Uterus (tissue), 2 donors: ENCODE measurements around the gene COL15A1.

Experiments
- POLR2A ChIP-seq, 2 donors: fragments of 450-650 bp; IDR thresholded peaks; one replicate each; pipeline ENCODE4 v1.6.1; 2016; ENCODE audit warnings: antibody characterized with exemption in 2 of 2, mild to moderate bottlenecking in 1 of 2, moderate library complexity in 1 of 2
- TF ChIP-seq, protein P1 (sequence below), 4 experiments: fragments of 200-600 bp in 2 of 4; fragments of 450-650 bp in 2 of 4; sonication (generic) in 2 of 4; IDR thresholded peaks; one replicate each; pipeline ENCODE4 v1.5.1; 2016 to 2019; ENCODE audit warnings: antibody characterized with exemption in 4 of 4, mild to moderate bottlenecking in 2 of 4, moderate library complexity in 1 of 4

DNA sequence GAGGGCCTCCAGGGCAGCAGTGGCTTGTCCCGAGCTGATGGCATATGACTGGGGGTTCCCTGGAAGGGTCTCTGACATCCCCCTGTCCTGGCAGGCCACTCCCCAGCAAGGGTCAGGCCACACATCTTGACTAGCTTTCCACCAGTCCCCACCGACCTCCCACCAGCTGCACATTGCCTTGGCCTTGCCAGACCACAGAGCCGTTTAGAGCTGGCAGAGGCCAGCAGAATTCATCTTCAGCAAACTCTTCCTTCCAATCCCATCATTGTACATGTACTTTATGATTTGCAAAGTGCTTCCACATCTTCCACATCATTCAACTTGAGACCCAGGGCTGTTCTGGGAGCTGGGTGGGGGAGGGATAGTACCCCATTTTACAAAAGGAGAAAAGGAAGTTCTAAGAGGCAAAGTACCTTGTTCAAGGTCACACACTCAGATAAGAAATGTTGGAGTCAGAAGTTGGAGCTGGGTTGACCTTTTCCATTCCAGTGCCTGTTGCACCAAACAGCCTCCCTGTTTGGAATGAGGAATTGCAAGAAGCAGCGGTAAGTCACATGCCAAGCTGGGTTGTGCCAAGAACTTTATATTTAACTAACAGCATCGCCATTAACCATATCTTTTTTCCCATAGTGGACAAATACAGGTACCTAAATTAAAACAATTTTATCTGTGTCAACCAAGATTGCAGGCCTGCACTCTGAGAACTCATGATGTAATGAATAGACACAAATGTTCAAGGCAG, 25.8 kb upstream of the COL15A1 start:
- TF ChIP-seq, protein P1, sequence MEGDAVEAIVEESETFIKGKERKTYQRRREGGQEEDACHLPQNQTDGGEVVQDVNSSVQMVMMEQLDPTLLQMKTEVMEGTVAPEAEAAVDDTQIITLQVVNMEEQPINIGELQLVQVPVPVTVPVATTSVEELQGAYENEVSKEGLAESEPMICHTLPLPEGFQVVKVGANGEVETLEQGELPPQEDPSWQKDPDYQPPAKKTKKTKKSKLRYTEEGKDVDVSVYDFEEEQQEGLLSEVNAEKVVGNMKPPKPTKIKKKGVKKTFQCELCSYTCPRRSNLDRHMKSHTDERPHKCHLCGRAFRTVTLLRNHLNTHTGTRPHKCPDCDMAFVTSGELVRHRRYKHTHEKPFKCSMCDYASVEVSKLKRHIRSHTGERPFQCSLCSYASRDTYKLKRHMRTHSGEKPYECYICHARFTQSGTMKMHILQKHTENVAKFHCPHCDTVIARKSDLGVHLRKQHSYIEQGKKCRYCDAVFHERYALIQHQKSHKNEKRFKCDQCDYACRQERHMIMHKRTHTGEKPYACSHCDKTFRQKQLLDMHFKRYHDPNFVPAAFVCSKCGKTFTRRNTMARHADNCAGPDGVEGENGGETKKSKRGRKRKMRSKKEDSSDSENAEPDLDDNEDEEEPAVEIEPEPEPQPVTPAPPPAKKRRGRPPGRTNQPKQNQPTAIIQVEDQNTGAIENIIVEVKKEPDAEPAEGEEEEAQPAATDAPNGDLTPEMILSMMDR (IDR thresholded peaks at IDR 0.05): no peak
- no peak for TF ChIP-seq POLR2A (IDR thresholded peaks at IDR 0.05)
